GM19455 (cell line): ENCODE results near the gene B3GNT7.
"Not testable (repeated sequence)": the region's sequence is repeated elsewhere in the genome, so short reads cannot be mapped to it uniquely, and the experiment has no call there.

Source experiments
- ATAC-seq: cut with Tn5 transposase; IDR thresholded peaks from one replicate; pipeline ENCODE4 v1.9.1; 2021; ENCODE audit not compliant: unreplicated experiment

Gene B3GNT7

GRCh38 chr2:231364961-231365810 is 30.3 kb upstream of the B3GNT7 start:
- no peak for ATAC-seq

GRCh38 chr2:231367178-231367577 is 28.3 kb upstream of the B3GNT7 start:
- no peak for ATAC-seq

- no peak for ATAC-seq
Measured at GRCh38 chr2:231369580-231370428, 25.7 kb upstream of the B3GNT7 start.

- ATAC-seq, result no peak
Measured at GRCh38 chr2:231370429-231370748, 25.1 kb upstream of the B3GNT7 start.

GRCh38 chr2:231370749-231371429 is 24.6 kb upstream of the B3GNT7 start:
- ATAC-seq, result no peak

- no peak for ATAC-seq
Measured at GRCh38 chr2:231371430-231372054, 24.0 kb upstream of the B3GNT7 start.

GRCh38 chr2:231372326-231372725 is 23.2 kb upstream of the B3GNT7 start:
- no peak for ATAC-seq

- ATAC-seq, result no peak
Measured at GRCh38 chr2:231373184-231373583, 22.3 kb upstream of the B3GNT7 start.

- ATAC-seq, result no peak
Measured at GRCh38 chr2:231373786-231374349, 21.6 kb upstream of the B3GNT7 start.

- ATAC-seq, result no peak
Measured at GRCh38 chr2:231374771-231375170, 20.7 kb upstream of the B3GNT7 start.

- not testable (repeated sequence) for ATAC-seq
Measured at GRCh38 chr2:231375994-231376615, 19.4 kb upstream of the B3GNT7 start.

GRCh38 chr2:231376857-231377256 is 18.7 kb upstream of the B3GNT7 start:
- no peak for ATAC-seq

GRCh38 chr2:231378026-231378722 is 17.3 kb upstream of the B3GNT7 start:
- ATAC-seq, result no peak

GRCh38 chr2:231379266-231380215 is 16.0 kb upstream of the B3GNT7 start:
- no peak for ATAC-seq

GRCh38 chr2:231380307-231380706 is 15.2 kb upstream of the B3GNT7 start:
- no peak for ATAC-seq

GRCh38 chr2:231380991-231381847 is 14.3 kb upstream of the B3GNT7 start:
- no peak for ATAC-seq

- ATAC-seq, result no peak
Measured at GRCh38 chr2:231382116-231382515, 13.4 kb upstream of the B3GNT7 start.
